ENCODE results near the gene SPATA32. TPM values are rescaled to one million over a fixed set of nuclear protein-coding genes. Genes with fewer than 3 reads are reported as not detected.

The SPATA32 gene
- 0.20 TPM for total RNA-seq
- under 1 TPM in 2 of 4 donors, not detected in 2; 0.36 to 0.60 TPM for polyA plus RNA-seq

GRCh38 chr17:45261577-45262515, at the start of gene SPATA32:
Gene SPATA32, minus strand, starts transcription at chr17:45262094. Its CDS starts 78 bp downstream, at chr17:45262016.
- Mint-ChIP-seq H3K4me1 (peaks cover 0 to 42% (median 22%) of the 10 kb centered on the region in 4 donors), H3K9me3 (no peaks in the 10 kb centered on the region), H3K36me3 (no peaks in the 10 kb centered on the region), H3K27ac (peak within 1 kb of the TSS; percentile 80 to 88 (median 80)), H3K4me3 (peak within 1 kb of the TSS; percentile 66 to 89 (median 86)), H3K27me3 (no peaks in the 10 kb centered on the region)
- peak; percentile 87 for ATAC-seq (ENCODE audit: low read depth in 2 of 2)
- DNase-seq = peak; percentile 41 to 84 (median 68)
- Histone ChIP-seq H3K27ac (ENCODE audit: insufficient read depth, low read length, poor library complexity, severe bottlenecking) (peak within 1 kb of the TSS; percentile 73), H3K4me3 (ENCODE audit: low read depth, low read length) (peak within 1 kb of the TSS; percentile 53), H3K36me3 (ENCODE audit: control insufficient read depth, insufficient read depth, low read length) (peaks cover 35% of the 10 kb centered on the region), H3K27me3 (ENCODE audit: control insufficient read depth, insufficient read depth, low read length) (no peaks in the 10 kb centered on the region), H3K9me3 (ENCODE audit: control insufficient read depth in 2 of 2, low read length in 2 of 2) (no peaks in the 10 kb centered on the region), H3K4me1 (ENCODE audit: control insufficient read depth, insufficient read depth, low read length, poor library complexity, severe bottlenecking) (peaks cover 21% of the 10 kb centered on the region)

DNA sequence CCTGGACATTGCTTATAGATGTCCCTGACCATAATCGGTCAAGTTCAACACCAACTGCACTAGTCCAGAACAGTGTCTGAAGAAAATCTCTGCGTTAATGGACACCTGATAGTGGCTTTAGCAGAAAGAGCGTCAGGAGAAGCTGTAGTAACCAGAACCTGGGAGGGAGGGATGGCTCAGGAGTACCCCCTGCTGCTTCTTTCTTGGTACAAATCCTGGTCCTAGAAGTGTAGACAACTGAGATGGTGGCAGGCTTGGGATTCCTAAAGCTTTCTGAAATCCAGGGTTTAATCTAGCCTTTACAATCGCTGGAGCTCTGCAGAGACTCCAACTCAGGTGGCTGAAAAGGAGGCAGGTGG, 49.5 kb upstream of the SPATA32 start:
- Histone ChIP-seq H3K4me1 (ENCODE audit: control insufficient read depth, insufficient read depth, low read length, poor library complexity, severe bottlenecking) (peaks cover 96% of the 10 kb centered on the region), H3K4me3 (ENCODE audit: low read depth, low read length) (peak overlapping the region; percentile 95), H3K27ac (ENCODE audit: insufficient read depth, low read length, poor library complexity, severe bottlenecking) (peak overlapping the region; percentile 95), H3K36me3 (ENCODE audit: control insufficient read depth, insufficient read depth, low read length) (peaks cover 9% of the 10 kb centered on the region), H3K9me3 (ENCODE audit: control insufficient read depth in 2 of 2, low read length in 2 of 2) (no peaks in the 10 kb centered on the region), H3K27me3 (ENCODE audit: control insufficient read depth, insufficient read depth, low read length) (no peaks in the 10 kb centered on the region)
- peak overlapping the region; percentile 86 to 92 (median 88) for H3K4me3 Mint-ChIP-seq
- ATAC-seq (ENCODE audit: low read depth in 2 of 2) = no peak
- H3K27ac Mint-ChIP-seq = peak overlapping the region; percentile 51 to 99 (median 96)
- peaks cover 17% of the 10 kb centered on the region for H3K36me3 Mint-ChIP-seq
- no peak for DNase-seq
- H3K4me1 Mint-ChIP-seq = peaks cover 22 to 83% (median 71%) of the 10 kb centered on the region in 4 donors
- H3K27me3 Mint-ChIP-seq = no peaks in the 10 kb centered on the region
- no peaks in the 10 kb centered on the region for H3K9me3 Mint-ChIP-seq

DNA sequence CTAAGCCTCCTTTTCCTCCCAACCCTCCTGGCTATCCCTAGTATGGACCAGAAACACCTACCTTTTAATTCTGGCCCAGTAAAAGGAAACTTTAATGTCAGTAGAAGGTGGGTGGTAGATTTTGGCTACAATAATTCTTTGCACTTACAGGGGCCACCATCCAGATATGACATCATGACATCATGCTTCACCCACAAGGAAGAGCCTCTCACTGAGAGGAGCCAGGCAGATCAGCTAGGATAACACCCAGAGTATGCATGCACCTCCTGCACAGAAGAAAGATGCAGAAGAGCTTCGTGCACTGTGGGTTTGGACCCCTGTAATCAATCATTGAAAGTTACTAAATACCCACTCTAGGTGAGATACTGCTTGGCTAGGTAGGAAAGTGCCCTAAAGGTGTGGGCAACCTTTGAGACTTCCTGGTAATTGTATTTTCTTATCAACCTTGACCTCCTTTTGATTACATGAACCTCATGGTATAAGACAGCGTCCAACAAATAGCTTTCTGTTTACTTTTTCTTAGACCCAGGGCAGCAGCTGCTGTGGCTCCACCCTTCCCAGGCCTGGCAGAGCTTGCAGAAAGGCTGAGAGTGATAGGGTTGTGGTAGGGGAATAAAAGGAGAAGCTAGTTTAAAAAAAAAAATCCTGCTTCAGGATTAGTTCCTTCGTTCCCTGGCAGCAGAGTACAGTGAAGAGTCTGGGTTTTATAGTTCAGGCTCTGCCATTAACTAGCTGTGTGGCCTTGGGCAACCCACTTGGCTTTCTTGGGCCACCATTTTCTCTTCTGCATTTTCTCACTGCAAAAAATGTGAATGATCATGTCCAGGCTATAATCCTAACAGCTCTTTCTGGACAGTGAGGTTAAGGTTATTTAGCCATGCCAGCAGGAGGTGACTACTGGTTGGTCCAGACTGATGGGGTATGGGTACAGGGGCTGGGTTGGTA, 48.8 kb upstream of the SPATA32 start:
- peaks cover 17% of the 10 kb centered on the region for H3K36me3 Mint-ChIP-seq

DNA sequence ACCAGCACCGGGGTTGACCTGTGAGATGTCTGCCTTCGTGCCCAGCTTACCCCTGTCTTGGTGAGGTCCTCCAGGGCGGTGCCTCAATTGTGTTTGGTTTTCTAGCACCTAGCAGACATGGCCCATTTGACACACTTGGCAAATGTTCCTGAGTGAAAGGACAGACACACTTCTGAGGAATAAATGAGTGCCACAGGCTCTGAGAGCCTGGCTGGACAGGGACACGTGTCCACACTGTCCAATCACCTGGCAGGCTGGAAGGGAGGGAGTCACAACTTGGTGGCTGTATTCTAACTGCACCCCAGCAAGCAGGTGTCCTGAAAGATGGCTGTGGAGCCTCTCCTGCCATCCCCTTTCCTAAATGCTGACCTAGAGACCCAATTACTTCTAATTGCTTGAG, 47.5 kb upstream of the SPATA32 start:
- H3K9me3 ChIP-seq (ENCODE audit: control insufficient read depth in 2 of 2, low read length in 2 of 2) = no peaks in the 10 kb centered on the region
- no peaks in the 10 kb centered on the region for H3K27me3 ChIP-seq (ENCODE audit: control insufficient read depth, insufficient read depth, low read length)
- DNase-seq (no peak), ATAC-seq (ENCODE audit: low read depth in 2 of 2) (no peak)
- H3K27ac Mint-ChIP-seq = peak overlapping the region in 2 of 3 donors; percentile 58 to 95
- H3K27ac ChIP-seq (ENCODE audit: insufficient read depth, low read length, poor library complexity, severe bottlenecking) = no peak overlapping the region
- H3K4me1 Mint-ChIP-seq = peaks cover 35 to 87% (median 76%) of the 10 kb centered on the region in 4 donors
- peaks cover 87% of the 10 kb centered on the region for H3K4me1 ChIP-seq (ENCODE audit: control insufficient read depth, insufficient read depth, low read length, poor library complexity, severe bottlenecking)
- H3K4me3 ChIP-seq (ENCODE audit: low read depth, low read length) = no peak overlapping the region
- H3K36me3 Mint-ChIP-seq = peaks cover 17% of the 10 kb centered on the region
- H3K27me3 Mint-ChIP-seq = no peaks in the 10 kb centered on the region
- H3K9me3 Mint-ChIP-seq = no peaks in the 10 kb centered on the region
- peak overlapping the region in 3 of 4 donors; percentile 35 to 89 (median 48) for H3K4me3 Mint-ChIP-seq
- H3K36me3 ChIP-seq (ENCODE audit: control insufficient read depth, insufficient read depth, low read length) = peaks cover 13% of the 10 kb centered on the region

More for the DNA sequence above, 48.8 kb upstream of the SPATA32 start:
- Mint-ChIP-seq H3K27ac (peak overlapping the region; percentile 76 to 99 (median 96)), H3K27me3 (no peaks in the 10 kb centered on the region), H3K4me3 (peak overlapping the region; percentile 75 to 92 (median 88)), H3K9me3 (no peaks in the 10 kb centered on the region), H3K4me1 (peaks cover 29 to 90% (median 78%) of the 10 kb centered on the region in 4 donors)
- DNase-seq (peak in 1 of 3 donors; percentile 33), ATAC-seq (ENCODE audit: low read depth in 2 of 2) (no peak)
- Histone ChIP-seq H3K36me3 (ENCODE audit: control insufficient read depth, insufficient read depth, low read length) (peaks cover 10% of the 10 kb centered on the region), H3K27ac (ENCODE audit: insufficient read depth, low read length, poor library complexity, severe bottlenecking) (peak overlapping the region; percentile 55), H3K9me3 (ENCODE audit: control insufficient read depth in 2 of 2, low read length in 2 of 2) (no peaks in the 10 kb centered on the region), H3K27me3 (ENCODE audit: control insufficient read depth, insufficient read depth, low read length) (no peaks in the 10 kb centered on the region), H3K4me1 (ENCODE audit: control insufficient read depth, insufficient read depth, low read length, poor library complexity, severe bottlenecking) (peaks cover 96% of the 10 kb centered on the region), H3K4me3 (ENCODE audit: low read depth, low read length) (peak overlapping the region; percentile 95)

DNA sequence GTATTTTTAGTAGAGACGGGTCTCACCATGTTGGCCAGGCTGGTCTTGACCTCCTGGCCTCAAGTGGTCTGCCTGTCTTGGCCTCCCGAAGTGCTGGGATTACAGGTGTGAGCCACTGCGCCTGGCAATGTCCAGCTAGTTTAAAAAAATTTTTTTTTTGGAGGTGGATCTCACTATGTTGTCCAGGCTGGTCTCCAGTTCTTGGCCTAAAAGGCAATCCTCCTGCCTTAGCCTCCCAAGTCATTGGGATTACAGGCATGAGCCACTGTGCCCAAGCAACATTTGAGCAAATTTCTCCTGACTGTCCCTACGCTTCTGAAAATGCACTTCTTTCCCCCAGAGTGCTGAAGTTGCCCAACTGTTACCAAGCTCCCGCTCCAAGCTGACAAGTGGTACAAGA, 46.9 kb upstream of the SPATA32 start:
- Histone ChIP-seq H3K9me3 (ENCODE audit: control insufficient read depth in 2 of 2, low read length in 2 of 2) (no peaks in the 10 kb centered on the region), H3K36me3 (ENCODE audit: control insufficient read depth, insufficient read depth, low read length) (peaks cover 13% of the 10 kb centered on the region), H3K4me3 (ENCODE audit: low read depth, low read length) (no peak overlapping the region), H3K27ac (ENCODE audit: insufficient read depth, low read length, poor library complexity, severe bottlenecking) (no peak overlapping the region), H3K27me3 (ENCODE audit: control insufficient read depth, insufficient read depth, low read length) (no peaks in the 10 kb centered on the region), H3K4me1 (ENCODE audit: control insufficient read depth, insufficient read depth, low read length, poor library complexity, severe bottlenecking) (peaks cover 82% of the 10 kb centered on the region)
- H3K27ac Mint-ChIP-seq = peak overlapping the region in 2 of 3 donors; percentile 88 to 91
- no peaks in the 10 kb centered on the region for H3K27me3 Mint-ChIP-seq
- no peak for DNase-seq
- no peak for ATAC-seq (ENCODE audit: low read depth in 2 of 2)
- peaks cover 38 to 87% (median 74%) of the 10 kb centered on the region in 4 donors for H3K4me1 Mint-ChIP-seq
- peak overlapping the region in 2 of 4 donors; percentile 35 to 37 for H3K4me3 Mint-ChIP-seq
- peaks cover 17% of the 10 kb centered on the region for H3K36me3 Mint-ChIP-seq
- no peaks in the 10 kb centered on the region for H3K9me3 Mint-ChIP-seq

DNA sequence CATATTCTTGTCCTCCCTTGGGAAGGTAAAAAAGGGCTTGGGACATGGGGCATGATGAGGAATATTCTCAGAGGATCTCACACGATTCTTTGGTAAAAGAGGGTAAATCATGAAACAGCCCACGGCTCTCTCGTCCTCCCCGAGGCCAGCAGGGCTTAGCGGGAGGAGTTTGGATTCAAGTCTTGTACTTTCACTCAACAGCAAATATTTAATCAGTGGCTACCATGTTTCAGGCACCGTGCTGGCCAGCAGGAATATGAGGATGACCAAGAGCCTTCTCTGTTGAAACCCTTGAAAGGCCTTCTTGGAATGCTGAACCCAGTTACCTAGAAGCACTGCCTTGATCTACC, 46.1 kb upstream of the SPATA32 start:
- Mint-ChIP-seq H3K4me1 (peaks cover 35 to 86% (median 69%) of the 10 kb centered on the region in 4 donors), H3K9me3 (no peaks in the 10 kb centered on the region), H3K36me3 (peaks cover 17% of the 10 kb centered on the region), H3K27me3 (no peaks in the 10 kb centered on the region), H3K4me3 (peak overlapping the region; percentile 53 to 85 (median 74)), H3K27ac (peak overlapping the region; percentile 90 to 95 (median 91))
- Histone ChIP-seq H3K9me3 (ENCODE audit: control insufficient read depth in 2 of 2, low read length in 2 of 2) (no peaks in the 10 kb centered on the region), H3K4me1 (ENCODE audit: control insufficient read depth, insufficient read depth, low read length, poor library complexity, severe bottlenecking) (peaks cover 78% of the 10 kb centered on the region), H3K4me3 (ENCODE audit: low read depth, low read length) (peak overlapping the region; percentile 51), H3K27me3 (ENCODE audit: control insufficient read depth, insufficient read depth, low read length) (no peaks in the 10 kb centered on the region), H3K27ac (ENCODE audit: insufficient read depth, low read length, poor library complexity, severe bottlenecking) (peak overlapping the region; percentile 80), H3K36me3 (ENCODE audit: control insufficient read depth, insufficient read depth, low read length) (peaks cover 14% of the 10 kb centered on the region)
- no peak for ATAC-seq (ENCODE audit: low read depth in 2 of 2)
- DNase-seq = no peak

- Histone ChIP-seq H3K4me1 (ENCODE audit: control insufficient read depth, insufficient read depth, low read length, poor library complexity, severe bottlenecking) (peaks cover 78% of the 10 kb centered on the region), H3K27me3 (ENCODE audit: control insufficient read depth, insufficient read depth, low read length) (no peaks in the 10 kb centered on the region), H3K27ac (ENCODE audit: insufficient read depth, low read length, poor library complexity, severe bottlenecking) (peak overlapping the region; percentile 80), H3K4me3 (ENCODE audit: low read depth, low read length) (peak overlapping the region; percentile 51), H3K36me3 (ENCODE audit: control insufficient read depth, insufficient read depth, low read length) (peaks cover 16% of the 10 kb centered on the region), H3K9me3 (ENCODE audit: control insufficient read depth in 2 of 2, low read length in 2 of 2) (no peaks in the 10 kb centered on the region)
- peaks cover 36 to 86% (median 70%) of the 10 kb centered on the region in 4 donors for H3K4me1 Mint-ChIP-seq
- H3K27ac Mint-ChIP-seq = peak overlapping the region; percentile 90 to 95 (median 91)
- DNase-seq (peak; percentile 19 to 72 (median 56)), ATAC-seq (ENCODE audit: low read depth in 2 of 2) (peak; percentile 30)
- H3K36me3 Mint-ChIP-seq = peaks cover 17% of the 10 kb centered on the region
- H3K9me3 Mint-ChIP-seq = no peaks in the 10 kb centered on the region
- H3K4me3 Mint-ChIP-seq = peak overlapping the region; percentile 53 to 85 (median 74)
- no peaks in the 10 kb centered on the region for H3K27me3 Mint-ChIP-seq
These were observed 45.6 kb upstream of the SPATA32 start for GRCh38 chr17:45307290-45308015.

All from CD4-positive, CD25-positive, alpha-beta regulatory T cell (primary cell).